Fibroblast of skin of abdomen (primary cell): ENCODE measurements around the gene PTPRG.
"Not testable (repeated sequence)": the region's sequence is repeated elsewhere in the genome, so short reads cannot be mapped to it uniquely, and the experiment has no call there.

Experiments
- DNase-seq: peaks from one replicate; pipeline ENCODE4 v3.0.0-alpha.2; 2013

PTPRG gene

GRCh38 chr3:61729038-61729634, 167.8 kb downstream of the PTPRG start:
- DNase-seq, result no peak

- no peak for DNase-seq
Observed at GRCh38 chr3:61730056-61730455, 168.7 kb downstream of the PTPRG start.

GRCh38 chr3:61730577-61731231, 169.3 kb downstream of the PTPRG start:
- no peak for DNase-seq

- DNase-seq, result no peak
Observed at GRCh38 chr3:61733000-61733399, 171.6 kb downstream of the PTPRG start.

GRCh38 chr3:61733876-61734275, 172.5 kb downstream of the PTPRG start:
- DNase-seq, result no peak

- no peak for DNase-seq
Observed at GRCh38 chr3:61734749-61735686, 173.6 kb downstream of the PTPRG start.

- no peak for DNase-seq
Observed at GRCh38 chr3:61736506-61736905, 175.1 kb downstream of the PTPRG start.

- no peak for DNase-seq
Observed at GRCh38 chr3:61739640-61740039, 178.3 kb downstream of the PTPRG start.

- no peak for DNase-seq
Observed at GRCh38 chr3:61740494-61740893, 179.1 kb downstream of the PTPRG start.

GRCh38 chr3:61741551-61741950, 180.2 kb downstream of the PTPRG start:
- no peak for DNase-seq

- no peak for DNase-seq
Observed at GRCh38 chr3:61742006-61742405, 180.6 kb downstream of the PTPRG start.

- no peak for DNase-seq
Observed at GRCh38 chr3:61743067-61743466, 181.7 kb downstream of the PTPRG start.

- DNase-seq, result no peak
Observed at GRCh38 chr3:61743686-61744242, 182.4 kb downstream of the PTPRG start.

GRCh38 chr3:61748288-61748687, 186.9 kb downstream of the PTPRG start:
- DNase-seq, result no peak

GRCh38 chr3:61750766-61751165, 189.4 kb downstream of the PTPRG start:
- no peak for DNase-seq

- no peak for DNase-seq
Observed at GRCh38 chr3:61758839-61759238, 197.5 kb downstream of the PTPRG start.

GRCh38 chr3:61760783-61761182, 199.4 kb downstream of the PTPRG start:
- not testable (repeated sequence) for DNase-seq

GRCh38 chr3:61761694-61762430, 200.5 kb downstream of the PTPRG start:
- no peak for DNase-seq

GRCh38 chr3:61765157-61765876, 203.9 kb downstream of the PTPRG start:
- DNase-seq, result no peak

GRCh38 chr3:61768284-61769037, 207.1 kb downstream of the PTPRG start:
- peak; percentile 35 for DNase-seq
